Measurements from ENCODE around the gene FAM222B. TPM values are rescaled to one million over a fixed set of nuclear protein-coding genes. Genes with fewer than 3 reads are reported as not detected.

The FAM222B gene
- total RNA-seq, 1 donor from 2014 or later, result 24.3 TPM

DNA sequence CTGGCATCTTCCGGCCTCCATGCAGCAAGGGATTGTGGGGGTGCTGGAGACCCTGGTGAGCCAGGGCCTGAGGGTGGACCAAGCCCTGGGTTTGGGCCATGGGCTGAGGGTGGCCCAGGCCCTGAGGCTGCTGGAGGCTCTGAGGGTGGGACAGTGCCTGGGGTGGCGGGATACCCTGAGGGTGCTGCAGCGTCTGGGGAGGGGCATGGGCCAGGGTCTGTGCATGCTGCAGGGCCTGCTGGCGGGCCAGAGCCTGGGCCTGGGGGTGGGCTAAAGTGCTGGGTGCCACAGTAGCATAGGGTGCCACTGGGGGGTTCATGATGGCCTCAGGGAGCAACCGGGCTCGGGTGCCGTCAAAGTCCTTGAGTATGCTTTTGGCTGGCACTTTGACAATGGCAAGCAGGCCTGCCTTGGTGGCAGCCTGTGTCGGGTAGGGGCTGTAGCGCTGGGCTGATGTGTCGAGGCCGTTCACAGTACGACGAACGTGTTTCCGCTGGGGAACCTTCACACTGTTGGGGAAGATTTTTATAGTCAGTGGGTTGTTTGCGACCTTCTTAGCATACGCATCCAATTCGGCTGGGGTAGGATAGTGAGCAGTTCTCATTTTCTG is 83.2 kb downstream of the FAM222B start:
- TF ChIP-seq, protein P1, sequence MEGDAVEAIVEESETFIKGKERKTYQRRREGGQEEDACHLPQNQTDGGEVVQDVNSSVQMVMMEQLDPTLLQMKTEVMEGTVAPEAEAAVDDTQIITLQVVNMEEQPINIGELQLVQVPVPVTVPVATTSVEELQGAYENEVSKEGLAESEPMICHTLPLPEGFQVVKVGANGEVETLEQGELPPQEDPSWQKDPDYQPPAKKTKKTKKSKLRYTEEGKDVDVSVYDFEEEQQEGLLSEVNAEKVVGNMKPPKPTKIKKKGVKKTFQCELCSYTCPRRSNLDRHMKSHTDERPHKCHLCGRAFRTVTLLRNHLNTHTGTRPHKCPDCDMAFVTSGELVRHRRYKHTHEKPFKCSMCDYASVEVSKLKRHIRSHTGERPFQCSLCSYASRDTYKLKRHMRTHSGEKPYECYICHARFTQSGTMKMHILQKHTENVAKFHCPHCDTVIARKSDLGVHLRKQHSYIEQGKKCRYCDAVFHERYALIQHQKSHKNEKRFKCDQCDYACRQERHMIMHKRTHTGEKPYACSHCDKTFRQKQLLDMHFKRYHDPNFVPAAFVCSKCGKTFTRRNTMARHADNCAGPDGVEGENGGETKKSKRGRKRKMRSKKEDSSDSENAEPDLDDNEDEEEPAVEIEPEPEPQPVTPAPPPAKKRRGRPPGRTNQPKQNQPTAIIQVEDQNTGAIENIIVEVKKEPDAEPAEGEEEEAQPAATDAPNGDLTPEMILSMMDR (IDR thresholded peaks at IDR 0.05; ENCODE audit: insufficient read depth, low read length, poor library complexity, severe bottlenecking), result no peak

DNA sequence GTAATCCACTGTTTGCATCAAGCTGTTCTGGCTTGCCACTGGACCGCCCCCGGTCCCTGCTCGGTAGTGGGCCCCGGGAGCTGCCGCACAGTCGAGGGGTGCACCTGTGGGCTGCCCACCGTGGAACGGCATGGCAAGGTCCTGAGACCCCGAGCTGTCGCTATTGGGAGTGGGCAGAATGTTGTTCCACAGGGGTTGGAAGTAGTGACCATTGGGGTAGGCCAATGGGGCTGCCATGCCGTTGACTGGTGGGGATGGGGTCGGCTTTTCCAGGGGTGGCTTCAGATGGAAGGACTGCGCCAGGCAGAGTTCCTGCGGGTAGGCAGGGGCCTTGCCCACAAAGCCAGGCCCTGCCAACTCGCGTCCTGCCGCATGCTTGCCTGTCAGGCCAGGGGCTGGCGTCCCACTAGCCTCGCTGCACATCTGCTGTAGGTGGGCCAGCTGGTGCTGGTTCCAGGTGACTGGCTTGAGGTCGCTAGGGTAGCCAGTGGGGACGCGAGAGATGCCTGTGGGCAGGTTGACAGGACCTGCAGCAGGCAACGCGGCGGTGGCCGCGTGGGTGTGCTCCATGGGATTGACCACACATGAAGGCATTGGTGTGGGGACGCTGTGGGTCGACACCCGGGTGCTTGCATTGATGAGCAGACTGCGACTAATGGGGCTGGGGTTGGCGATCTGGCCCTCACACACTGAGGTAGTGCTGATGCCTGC is 84.0 kb downstream of the FAM222B start:
- H3K4me3 ChIP-seq (ENCODE audit: low read depth, low read length), result no peak overlapping the region
- no peak for DNase-seq (ENCODE audit: low read depth)
- TF ChIP-seq, protein P1 (IDR thresholded peaks at IDR 0.05; ENCODE audit: insufficient read depth, low read length, poor library complexity, severe bottlenecking), result no peak
- H3K36me3 ChIP-seq (ENCODE audit: control insufficient read depth, insufficient read depth, low read length), result peaks cover 2% of the 10 kb centered on the region
- H3K27me3 ChIP-seq (ENCODE audit: control insufficient read depth, insufficient read depth, low read length), result no peaks in the 10 kb centered on the region

More for the DNA sequence above, 83.2 kb downstream of the FAM222B start:
- Histone ChIP-seq H3K4me3 (ENCODE audit: low read depth, low read length) (no peak overlapping the region), H3K36me3 (ENCODE audit: control insufficient read depth, insufficient read depth, low read length) (peaks cover 2% of the 10 kb centered on the region), H3K27me3 (ENCODE audit: control insufficient read depth, insufficient read depth, low read length) (no peaks in the 10 kb centered on the region)
- no peak for DNase-seq (ENCODE audit: low read depth)

DNA sequence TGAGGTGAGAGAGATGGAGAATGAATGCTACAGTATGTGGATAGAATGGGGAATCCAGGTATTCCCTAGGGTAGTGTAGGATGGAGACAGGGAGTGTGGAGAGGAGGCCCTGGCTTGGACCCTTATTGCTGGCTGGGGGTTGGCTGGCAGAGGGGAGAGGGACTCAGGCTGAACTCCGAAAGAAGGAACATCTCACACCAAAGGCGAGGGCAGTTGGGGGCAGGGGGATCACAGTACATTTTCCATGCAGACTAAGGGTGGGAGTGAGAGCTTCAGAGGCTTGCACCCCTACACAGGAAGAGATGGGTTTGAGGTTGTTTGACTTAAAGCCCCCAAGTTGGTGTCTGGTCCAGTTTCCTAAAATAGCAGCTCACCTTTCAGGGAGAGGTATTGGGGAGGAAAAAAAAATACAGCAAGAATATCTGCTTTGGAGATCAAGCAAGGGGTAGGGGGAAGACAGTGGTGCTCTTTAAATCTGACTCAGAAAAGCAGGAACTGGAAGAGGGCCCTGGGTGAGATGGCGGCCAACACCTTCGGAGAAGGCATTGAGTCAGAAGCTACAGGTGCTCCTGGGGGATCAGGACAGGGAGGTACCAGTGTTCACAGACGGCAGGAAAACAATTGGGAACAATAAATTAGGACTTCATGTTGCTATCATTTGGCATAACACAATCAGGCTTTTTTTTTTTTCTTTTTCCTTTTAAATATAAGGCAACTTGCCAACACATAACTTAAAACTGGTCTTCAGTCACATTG is 86.4 kb downstream of the FAM222B start:
- no peaks in the 10 kb centered on the region for H3K27me3 ChIP-seq (ENCODE audit: control insufficient read depth, insufficient read depth, low read length)
- peaks cover 2% of the 10 kb centered on the region for H3K36me3 ChIP-seq (ENCODE audit: control insufficient read depth, insufficient read depth, low read length)
- TF ChIP-seq, protein P1 (IDR thresholded peaks at IDR 0.05; ENCODE audit: insufficient read depth, low read length, poor library complexity, severe bottlenecking), result no peak
- no peak for DNase-seq (ENCODE audit: low read depth)
- H3K4me3 ChIP-seq (ENCODE audit: low read depth, low read length), result no peak overlapping the region

DNA sequence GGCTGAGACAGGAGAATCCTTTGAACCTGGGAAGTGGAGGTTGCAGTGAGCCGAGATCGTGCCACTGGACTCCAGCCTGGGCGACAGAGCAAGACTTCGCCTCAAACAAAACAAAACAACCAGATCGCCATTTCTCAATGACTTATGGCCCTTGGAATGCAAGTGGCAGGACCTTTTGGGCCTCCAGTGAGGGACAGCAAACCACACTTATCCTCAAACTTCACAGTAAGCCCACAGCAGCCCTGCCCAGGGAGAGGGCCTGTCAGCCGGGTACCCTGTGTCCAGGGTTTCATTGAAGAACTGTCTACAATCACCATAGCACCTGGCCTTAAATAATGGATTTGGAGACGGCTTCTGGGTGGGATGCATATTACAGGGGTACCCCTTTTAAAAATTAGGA is 87.1 kb downstream of the FAM222B start:
- TF ChIP-seq, protein P1 (IDR thresholded peaks at IDR 0.05; ENCODE audit: insufficient read depth, low read length, poor library complexity, severe bottlenecking), result no peak
- Histone ChIP-seq H3K36me3 (ENCODE audit: control insufficient read depth, insufficient read depth, low read length) (peaks cover 2% of the 10 kb centered on the region), H3K27me3 (ENCODE audit: control insufficient read depth, insufficient read depth, low read length) (no peaks in the 10 kb centered on the region), H3K4me3 (ENCODE audit: low read depth, low read length) (no peak overlapping the region)
- DNase-seq (ENCODE audit: low read depth), result no peak

DNA sequence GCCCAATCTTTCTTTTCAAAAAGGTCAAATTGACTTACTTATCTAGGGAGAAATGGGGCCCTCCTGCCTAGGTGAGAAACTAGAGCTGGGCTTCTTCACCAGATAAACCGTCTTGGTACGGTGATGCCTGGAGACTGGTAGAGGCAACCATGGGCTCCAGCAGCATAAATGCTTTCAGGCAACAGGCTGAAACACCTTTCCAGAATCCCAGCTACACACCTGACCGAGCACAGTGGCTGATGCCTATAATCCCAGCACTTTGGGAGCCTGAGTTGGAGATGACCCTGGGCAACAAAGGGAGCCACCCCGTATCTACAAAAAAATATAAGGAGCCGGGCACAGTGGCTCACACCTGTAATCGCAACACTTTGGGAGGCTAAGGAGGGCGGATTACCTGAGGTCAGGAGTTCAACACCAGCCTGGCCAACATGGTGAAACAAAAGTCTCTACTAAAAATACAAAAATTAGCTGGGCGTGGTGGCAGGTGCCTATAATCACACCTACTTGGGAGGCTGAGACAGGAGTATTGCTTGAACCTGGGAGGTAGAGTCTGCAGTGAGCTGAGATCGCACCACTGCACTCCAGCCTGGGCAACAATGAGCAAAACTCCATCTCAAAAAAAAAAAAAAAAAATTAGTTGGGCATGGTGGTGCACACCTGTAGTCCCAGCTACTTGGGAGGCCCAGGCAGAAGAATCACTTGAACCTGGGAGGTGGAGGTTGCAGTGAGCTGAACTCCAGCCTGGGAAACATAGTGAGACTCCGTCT is 90.8 kb downstream of the FAM222B start:
- TF ChIP-seq, protein P1 (IDR thresholded peaks at IDR 0.05; ENCODE audit: insufficient read depth, low read length, poor library complexity, severe bottlenecking), result no peak
- Histone ChIP-seq H3K27me3 (ENCODE audit: control insufficient read depth, insufficient read depth, low read length) (no peaks in the 10 kb centered on the region), H3K36me3 (ENCODE audit: control insufficient read depth, insufficient read depth, low read length) (peaks cover 7% of the 10 kb centered on the region), H3K4me3 (ENCODE audit: low read depth, low read length) (no peak overlapping the region)
- DNase-seq (ENCODE audit: low read depth), result no peak
